Measurements from ENCODE around the gene MAP2K7.

The MAP2K7 gene

DNA sequence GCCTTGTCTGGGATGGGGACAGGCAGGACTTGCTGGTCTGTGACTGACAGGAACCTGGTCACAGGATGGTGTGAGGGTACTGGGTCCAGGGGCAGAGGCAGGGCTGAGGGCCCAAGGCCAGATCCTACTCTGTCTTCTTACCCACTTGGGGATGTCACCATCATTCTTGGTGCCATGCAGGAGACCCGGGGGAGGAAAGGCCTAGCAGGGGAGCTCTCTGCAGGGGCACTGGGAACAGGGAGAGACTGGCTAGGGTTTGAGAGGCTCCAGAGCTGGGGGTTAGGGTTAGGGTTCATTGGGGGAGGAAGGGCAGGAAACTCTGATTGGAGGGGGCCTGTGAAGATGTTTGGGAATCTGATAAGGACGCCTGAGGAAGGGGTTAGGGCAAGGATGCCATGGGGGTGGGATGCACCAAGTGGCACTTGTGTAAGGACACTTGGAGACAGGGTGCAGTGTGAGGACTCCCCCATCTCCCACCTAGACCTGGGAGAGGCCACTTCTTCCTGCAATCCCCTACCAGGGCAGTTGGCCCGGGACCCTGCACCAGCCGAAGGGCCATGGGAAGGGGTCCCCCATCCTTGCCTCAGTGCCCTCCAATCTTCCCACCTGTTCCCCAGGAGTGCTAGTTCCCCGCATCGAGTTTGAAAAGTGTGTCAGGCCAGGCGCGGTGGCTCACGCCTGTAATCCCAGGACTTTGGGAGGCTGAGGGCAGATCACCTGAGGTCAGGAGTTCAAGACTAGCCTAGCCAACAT lies 36.4 kb upstream of the MAP2K7 start:
- no peak for DNase-seq (ENCODE audit: low read depth)

DNA sequence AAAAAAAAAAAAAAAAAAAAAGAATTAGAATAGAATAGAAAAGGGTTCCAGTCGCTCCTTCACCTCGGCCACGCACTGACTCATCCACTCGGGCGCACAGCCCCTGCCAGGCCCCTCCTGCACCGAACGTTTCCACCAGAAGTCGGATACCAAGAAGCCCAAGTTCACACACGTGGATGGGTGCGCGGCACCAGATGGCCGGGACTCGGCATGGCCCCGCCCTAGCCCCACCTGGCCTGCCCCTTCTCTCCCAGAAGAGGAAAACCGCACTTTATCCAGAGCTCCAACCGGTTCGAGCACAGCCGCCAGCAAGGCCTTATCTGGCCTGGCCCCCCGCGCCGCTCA lies 35.4 kb upstream of the MAP2K7 start:
- DNase-seq (ENCODE audit: low read depth), result no peak

DNA sequence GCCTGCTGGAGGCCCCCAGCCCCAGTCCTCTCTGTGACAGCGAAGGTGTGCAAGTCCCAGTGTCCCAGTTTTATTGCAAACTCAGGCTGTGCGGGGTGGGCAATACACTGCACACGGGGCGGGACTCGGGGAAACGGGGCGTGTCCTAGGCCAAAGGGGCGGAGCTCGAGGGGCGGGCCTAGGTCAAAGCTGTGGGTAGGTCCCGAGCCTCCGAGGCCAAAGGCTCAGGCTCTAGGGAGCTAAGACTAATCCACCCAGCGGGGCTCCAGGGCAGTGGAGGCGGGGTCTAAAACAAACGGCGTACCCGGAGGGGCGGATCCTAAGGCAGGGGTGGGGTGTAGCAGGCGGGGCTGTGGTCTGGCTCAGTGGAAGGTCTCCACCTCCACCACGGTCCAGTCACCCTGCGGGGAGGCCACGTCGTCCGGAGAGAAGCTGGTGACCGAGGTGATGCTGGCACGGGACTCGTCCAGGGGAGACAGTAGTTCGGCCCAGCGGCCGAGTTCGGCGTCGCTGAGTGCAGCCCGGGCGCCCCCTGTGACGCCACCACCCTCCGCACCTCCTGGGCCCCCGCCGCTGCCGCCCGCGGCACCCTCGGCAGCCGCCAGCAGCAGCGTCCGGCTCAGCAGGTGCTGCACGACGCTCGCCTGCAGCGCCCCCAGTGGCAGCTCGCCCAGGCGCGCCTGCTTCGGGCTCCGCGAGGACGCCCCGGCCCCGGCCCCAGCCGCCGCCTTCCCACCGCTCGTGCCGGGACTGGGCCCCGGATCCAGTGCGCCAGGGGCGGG lies 34.8 kb upstream of the MAP2K7 start:
- peak; percentile 78 for DNase-seq (ENCODE audit: low read depth)

DNA sequence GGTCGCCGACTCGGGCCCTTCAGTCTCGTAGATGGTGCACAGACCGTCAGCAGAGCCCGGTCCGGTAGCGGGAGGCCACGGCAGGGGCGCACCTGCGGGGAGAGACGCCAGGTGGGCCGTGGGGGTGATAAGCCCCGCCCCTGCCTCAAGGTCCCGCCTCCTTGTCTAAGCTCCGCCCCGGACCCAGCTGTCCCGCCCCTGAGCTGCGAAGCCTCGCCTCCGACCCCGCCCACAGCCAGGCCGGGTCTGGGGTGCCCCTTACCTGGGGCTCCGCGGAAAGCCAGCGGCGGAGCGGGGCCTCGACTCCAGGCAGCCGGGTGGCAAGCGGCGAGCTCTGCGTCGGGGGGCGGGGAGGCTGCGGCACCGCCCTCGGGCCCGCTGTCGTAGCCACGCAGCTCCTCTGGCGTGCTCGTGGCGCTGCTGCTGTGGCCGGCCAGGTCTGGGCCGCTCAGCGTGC lies 34.2 kb upstream of the MAP2K7 start:
- peak; percentile 72 for DNase-seq (ENCODE audit: low read depth)

DNA sequence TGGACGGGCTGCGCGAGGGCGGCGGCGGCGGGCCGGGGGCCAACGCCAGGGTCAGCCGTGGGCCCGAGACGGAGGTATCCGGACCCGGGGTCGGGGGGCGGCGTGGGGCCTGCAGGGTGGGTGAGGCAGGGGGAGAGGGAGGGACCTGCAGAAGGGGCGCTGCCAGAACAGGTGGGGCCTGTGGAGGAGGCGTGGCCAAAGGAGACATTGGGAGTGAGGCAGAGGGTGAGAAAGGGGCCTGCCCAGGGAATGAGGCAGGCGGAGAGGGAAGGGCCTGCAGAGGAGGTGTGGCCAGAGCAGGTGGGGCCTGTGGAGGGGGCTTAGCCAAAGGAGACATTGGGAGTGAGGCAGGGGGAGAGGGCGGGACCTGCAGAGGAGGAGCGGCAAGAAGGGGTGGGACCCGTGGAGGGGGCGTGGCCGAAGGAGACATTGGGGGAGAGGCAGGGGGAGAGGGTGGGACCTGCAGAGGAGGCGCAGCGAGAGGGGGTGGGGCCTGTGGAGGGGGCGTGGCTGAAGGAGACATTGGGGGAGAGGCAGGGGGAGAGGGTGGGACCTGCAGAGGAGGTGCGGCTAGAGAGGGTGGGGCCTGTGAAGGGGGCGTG lies 33.7 kb upstream of the MAP2K7 start:
- no peak for DNase-seq (ENCODE audit: low read depth)

DNA sequence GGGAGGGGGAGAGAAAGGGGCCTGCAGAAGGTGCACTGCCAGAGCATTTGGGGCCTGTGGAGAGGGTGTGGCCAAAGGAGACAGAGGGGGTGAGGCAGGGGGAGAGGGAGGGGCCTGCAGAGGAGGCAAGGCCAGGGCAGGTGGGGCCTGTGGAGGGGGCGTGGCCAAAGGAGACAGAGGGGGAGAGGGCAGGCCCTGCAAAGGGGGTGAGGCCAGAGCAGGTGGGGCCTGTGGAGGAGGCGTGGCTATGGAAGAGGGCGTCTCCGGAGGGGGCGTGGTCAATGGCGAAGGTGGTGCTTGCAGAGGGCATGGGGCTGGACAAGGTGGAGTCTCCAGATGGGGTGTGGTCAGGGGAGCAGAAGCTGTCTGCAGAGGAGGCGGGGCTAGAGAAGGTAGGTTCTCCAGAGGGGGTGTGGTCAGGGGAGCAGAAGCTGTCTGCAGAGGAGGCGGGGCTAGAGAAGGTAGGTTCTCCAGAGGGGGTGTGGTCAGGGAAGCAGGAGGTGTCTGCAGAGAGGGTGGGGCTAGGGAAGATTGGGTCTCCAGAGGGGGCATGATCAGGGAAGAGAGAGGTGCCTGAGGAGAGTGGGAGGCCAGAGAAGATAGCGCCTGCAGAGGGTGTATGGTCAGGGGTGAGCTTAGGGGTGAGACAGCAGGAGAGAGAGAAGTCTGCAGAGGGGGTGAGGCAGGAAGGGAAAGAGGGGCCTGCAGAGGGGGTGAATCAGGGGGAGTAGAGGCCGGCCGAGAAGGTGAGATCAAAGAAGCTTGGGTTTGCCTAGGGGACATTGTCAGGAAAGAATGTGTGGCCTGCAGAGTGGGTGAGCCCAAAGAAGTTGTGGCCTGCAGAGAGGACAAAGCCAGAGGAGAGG lies 32.9 kb upstream of the MAP2K7 start:
- DNase-seq (ENCODE audit: low read depth), result no peak

DNA sequence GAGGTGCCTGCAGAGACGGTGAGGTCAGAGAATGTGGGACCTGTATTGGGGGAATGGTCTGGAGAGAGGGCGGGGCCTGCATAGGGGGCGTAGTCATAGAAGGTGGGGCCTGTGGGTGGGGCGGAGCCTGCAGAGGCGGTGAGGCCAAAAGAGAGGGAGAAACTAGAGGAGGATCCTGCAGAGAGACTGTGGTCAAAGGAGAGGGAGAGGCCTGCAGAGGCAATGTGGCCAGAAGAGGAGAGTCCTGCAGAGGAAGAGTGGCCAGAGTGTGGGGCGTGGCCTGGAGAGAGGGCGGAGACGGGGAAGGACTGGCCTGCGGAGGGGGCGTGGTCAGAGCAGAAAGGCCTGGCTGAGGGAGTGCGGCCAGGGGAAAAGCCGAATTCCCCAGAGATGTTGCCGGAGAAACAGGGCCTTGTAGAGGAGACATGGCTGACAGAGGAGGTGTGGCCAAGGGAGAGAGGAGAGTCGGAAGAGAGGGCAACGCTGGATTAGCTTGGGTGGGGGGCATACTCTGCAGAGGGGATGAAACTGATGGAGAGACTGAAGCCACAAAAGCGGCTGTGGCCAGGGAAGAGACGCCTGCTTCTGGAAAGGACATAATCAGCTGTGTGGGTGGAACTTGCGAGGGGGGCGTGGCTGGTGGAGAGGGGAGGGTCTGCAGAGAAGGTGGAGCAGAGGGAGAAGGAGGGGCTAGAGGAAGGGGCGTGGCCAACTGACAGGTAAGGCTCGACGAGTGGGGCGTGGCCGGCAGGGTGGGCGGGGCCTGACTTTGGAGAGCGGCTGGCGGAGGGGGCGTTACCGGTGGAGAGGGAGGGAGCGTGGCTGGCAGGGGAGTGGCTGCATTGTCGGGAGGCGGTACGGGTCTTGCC lies 32.0 kb upstream of the MAP2K7 start:
- peak; percentile 60 for DNase-seq (ENCODE audit: low read depth)

DNA sequence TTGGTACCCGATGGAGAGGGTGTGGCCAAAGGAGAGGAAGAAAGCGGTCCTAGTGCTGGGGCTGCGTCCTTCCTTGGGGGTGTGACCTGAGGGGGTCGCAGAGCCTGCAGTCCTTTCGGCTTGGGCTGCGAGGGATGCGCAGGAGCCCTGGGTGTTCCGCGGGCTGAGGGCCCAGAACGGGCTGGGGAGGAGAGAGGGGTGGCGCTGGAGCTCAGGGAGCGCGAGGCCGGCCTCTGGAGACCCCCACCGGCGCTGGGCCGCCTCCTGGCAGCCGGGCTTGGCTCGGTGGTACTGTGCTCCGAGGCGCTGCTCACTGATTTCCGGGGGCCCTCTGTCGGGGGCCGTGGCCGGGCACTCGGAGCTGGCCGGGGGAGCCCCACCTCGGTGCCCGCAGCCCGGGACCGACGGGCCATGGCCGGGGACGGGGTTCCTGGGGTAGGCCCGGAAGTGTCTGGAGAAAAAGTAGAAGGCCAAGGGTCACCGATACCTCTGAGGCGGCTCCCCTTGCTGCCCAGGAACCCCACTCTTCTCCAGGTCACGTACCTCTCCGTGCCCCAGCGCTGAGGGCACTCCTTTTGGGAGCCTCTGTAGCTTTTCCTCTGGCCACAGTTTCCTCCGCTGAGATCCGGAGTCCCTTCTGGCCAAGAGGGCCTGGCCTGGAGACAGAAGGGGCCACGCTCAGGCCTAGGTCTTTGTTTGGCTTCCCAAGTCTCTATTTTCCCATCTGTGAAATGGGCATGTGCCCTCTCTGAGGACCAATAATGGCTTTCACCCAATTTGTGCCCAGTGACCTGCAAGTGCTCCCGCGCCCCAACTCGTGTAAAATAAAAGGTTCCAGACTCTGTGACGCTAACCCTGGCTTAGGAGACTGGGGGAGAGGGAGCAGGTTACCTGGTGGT lies 31.1 kb upstream of the MAP2K7 start:
- no peak for DNase-seq (ENCODE audit: low read depth)

DNA sequence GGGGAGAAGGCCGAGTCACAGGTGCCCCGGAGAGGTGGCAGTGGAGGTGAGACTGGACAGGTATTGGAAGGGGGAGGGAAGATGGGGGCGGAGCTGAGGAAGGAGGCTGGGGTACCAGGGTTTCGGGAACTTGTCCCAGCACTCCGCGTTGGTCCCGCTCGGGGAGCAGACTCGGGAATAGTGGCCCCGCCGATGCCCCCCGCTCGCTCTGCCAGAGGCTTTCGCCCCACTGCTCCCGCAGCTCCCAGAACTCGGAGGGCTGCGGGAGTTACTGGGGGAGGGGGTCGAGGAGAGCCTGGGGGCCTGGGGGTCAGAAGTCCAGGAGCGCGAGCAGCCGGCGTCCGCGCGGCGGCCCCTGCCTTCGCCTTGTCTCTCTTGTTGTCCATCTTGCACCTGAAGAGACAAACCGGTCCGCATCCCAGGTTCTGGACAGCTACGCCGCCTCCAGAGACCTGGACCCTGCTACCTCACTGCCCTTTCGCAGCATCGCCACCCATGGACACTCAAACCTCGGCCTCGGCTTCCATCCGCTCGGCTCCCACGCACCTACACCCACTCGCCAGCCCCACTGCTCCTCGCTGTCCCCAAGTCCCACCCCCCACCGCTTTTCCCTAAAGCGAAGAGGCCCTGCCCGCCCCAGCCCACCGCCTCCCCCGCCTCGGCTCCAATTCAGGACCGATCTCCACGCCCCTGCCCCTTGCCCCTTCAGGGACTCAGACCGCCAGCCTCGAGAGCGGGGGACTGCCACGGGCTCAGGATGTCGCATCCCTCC lies 30.2 kb upstream of the MAP2K7 start:
- DNase-seq (ENCODE audit: low read depth), result no peak

DNA sequence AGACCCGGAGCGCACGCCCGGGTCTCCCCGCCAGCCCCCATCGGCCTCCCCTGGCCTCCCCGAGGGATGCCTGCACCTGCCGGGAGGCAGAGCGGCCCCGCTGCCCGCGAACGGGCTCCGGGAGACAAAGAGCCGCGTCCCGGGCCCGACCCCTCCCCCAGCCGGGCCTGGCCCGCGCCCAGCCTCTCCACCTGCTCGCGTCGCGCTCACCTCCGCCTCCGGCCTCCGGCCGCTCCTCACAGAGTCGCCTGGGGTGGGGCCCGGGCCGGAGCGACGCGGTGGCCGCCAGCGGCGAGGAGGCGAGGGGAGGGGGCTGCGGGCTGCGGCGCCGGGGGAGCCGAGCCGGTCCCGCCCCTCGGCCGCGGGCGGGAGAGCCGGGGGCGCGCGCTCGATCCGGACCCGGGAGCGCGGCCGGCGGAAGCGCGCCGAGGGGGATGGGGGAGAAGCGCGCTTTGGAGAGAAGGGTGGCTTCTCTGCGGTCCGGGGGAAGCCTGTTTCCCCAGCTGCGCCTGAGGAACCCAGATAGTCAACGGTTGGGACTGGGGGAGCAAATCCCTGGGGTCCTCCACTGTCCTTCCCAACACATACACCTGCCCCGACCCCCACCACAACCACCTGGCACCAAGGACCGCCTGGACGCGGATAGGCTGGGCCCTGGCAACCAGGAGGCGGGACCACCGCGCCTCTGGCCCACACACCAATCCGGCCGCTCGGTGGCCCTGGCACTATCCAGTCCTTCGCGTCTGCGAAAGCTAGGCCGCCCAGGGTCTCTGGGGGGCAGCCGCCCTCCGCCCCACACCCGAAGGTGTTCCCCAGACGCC lies 29.4 kb upstream of the MAP2K7 start, which contains the start of gene PRR36:
Gene PRR36, minus strand, starts transcription at position 315 of the 821 bp plus-strand sequence. CDS start 701 bp downstream, outside the sequence.
- DNase-seq (ENCODE audit: low read depth), result no peak

DNA sequence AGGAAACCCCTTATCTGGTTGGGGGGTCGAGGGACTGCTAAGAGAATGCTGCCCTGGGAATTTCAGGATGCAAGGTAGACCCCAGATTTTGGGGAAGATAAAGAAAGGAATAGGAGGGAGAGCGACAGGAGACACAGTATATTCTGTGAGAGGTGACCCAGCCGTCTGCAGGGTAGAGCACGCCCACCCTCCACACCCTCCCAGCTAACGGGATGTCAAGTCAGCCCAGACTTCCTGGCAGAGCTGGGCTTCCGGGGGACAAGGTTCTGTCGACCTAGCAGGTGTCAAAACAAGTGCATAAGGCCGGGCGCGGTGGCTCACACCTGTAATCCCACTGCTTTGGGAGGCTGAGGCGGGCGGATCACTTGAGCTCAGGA lies 28.8 kb upstream of the MAP2K7 start:
- no peak for DNase-seq (ENCODE audit: low read depth)

DNA sequence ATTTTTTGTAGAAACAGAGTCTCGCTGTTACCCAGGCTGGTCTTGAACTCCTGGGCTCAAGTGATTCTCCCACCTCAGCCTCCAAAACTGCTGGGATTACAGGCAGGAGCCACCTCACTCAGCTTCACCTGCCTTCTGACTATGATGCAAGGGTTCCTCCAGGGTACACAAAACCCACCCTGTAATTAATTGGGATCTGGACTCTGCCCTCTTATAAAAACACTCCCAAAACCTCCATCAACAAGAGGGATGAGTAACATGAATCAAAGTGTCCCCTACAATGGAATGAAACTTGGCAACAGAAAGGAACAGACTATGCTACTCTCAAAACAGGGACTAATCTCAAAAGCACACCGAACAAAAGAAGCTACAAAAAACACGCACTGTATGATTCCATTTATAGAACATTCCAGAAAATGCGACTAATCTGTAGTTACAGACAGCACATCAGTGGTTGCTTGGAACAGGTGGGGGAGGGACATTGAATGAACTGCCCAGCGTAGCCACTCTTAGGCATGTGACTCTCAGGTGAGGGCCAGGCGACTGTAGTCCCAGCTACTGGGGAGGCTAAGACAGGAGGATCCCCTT lies 26.3 kb upstream of the MAP2K7 start:
- no peak for DNase-seq (ENCODE audit: low read depth)

DNA sequence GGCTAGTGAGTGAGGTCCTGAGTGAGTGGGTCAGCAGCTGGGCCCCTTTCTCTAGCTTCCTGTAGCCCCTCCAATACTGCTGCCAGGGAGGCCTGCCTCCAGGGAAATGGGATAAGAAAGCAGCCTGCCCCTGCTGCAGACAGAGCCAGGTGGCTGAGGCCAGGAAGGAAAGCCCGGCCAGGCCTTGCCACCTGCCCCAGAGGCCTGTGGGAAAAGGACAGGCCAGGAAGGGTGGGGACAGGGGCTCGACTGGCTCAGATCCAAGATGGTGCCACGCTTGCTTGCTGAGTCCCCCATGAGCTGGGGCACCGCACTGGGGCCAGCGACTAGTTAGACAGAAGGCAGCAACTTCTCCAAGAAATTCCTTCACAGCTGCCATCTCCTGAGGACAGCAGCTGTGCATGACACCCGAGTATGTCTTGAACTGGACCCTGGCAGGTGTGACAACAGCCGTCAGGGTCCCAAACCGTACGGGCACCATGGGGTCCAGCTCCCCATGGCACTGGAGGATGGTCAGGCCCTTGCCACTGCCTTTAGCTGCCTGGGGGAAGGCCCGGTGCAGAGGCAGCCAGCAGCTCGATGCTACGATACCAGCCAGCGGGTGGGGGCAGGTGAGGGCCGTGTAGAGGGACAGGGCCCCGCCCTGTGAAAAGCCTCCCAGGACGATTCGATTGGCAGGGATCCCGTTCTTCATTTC lies 24.4 kb upstream of the MAP2K7 start:
- DNase-seq (ENCODE audit: low read depth), result no peak

DNA sequence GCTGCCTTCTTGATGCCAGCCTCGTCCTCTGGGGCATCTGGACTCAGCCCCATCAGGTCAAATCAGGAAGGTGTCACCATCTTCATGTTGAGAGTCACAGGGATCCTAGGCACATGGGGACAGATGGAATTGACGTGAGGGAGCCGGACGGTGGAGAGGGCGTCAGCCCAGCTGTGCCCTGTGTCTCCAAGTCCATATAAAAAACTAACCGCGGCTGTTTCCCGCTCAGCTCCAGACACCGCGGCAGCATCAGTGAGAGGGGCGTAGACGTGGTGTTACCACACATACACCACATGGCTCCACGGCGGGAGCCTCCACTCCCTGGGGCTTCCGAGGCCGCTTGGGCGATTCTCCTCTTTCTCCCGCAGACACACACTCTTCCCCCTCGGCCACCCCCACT lies 23.8 kb upstream of the MAP2K7 start:
- no peak for DNase-seq (ENCODE audit: low read depth)

DNA sequence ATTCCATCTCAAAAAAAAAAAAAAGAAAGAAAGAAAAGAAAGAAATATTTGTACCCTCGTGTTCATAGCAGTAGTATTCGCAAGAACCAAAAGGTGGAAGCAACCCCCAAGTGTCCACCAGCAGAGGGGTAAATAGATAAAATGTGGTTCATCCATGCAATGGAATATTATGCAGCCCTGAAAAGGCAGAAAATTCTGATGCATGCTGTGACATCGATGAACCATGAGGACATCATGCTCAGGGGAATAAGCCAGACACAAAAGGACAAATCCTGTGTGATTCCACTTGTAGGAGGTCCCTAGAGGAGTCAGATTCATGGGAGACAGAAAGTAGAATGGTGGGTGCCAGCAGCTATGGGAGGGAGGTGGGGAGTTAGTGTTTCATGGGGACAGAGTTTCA lies 21.8 kb upstream of the MAP2K7 start:
- no peak for DNase-seq (ENCODE audit: low read depth)

DNA sequence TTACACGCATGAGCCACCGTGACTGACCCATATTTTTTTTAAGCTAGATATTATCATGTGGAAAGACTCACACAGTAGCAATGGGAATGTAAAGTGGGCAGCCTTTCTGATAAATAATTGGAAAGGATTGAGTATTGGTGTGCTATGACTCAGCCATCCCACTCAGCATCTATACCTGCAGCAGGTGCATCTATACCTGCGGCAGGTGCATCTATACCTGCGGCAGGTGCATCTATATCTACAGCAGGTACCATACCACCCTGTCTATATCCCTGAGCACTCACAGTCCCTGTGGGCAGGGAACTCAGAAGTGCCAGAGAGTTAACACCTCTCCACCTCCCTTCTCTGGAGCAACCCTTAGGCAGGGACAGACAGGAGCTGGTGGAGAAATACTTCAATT lies 20.6 kb upstream of the MAP2K7 start:
- no peak for DNase-seq (ENCODE audit: low read depth)

DNA sequence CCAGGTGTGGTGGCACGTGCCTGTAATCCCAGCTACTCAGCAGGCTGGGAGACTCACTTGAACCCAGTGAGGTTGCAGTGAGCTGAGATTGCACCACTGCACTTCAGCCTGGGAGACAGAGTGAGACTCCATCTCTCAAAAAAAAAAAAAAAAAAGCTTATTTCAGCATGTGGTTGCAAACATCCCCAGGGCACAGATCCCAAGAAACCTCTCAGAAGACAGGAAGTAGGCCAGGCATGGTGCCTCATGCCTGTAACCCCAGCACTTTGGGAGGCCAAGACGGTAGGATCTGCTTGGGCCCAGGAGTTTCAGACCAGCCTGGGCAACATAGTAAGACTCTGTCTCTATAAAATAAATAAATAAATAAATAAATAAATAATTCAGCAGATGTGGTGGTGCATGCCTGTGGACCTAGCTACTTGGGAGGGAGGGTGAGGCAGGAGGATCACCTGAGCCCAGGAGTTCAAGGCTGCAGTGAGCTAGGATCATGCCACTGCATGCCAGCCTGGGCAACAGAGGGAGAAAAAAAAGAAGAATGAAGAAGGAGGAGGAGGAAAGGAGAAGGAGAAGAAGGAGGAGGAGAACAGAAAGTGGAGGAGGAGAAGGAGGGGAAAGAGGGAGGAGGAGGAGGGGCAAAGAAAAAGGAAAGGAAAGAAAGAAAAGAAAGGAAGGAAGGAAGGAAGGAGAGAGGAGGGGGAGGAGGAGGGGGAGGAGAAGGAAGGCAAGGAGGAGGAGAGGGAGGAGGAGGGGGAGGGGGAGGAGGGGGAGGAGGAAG lies 19.7 kb upstream of the MAP2K7 start:
- no peak for DNase-seq (ENCODE audit: low read depth)
